Mucosa of descending colon (tissue), 3 donors: ENCODE measurements around the gene DEF6. TPM values are rescaled to one million over a fixed set of nuclear protein-coding genes. Genes with fewer than 3 reads are reported as not detected.
A peak's percentile ranks its signal among the peaks of the same experiment; 100 is the strongest.

Experiments
- ATAC-seq: fragments of 200-7000 bp; cut with Tn5 transposase; one replicate; pipeline ENCODE4 v1.9.1; 2020; ENCODE audit warnings: mild to moderate bottlenecking, moderate library complexity
- DNase-seq, 3 donors: peaks; one replicate each; pipeline ENCODE4 v3.0.0-alpha.2; 2020
- H3K36me3 ChIP-seq: fragments of 200-600 bp; one replicate; pipeline ENCODE4 v1.8.0; 2021; ENCODE audit warnings: low read depth, mild to moderate bottlenecking
- H3K4me1 ChIP-seq: fragments of 200-600 bp; one replicate; pipeline ENCODE4 v1.8.0; 2021; ENCODE audit warnings: low read depth, mild to moderate bottlenecking
- H3K4me3 ChIP-seq: fragments of 200-600 bp; one replicate; pipeline ENCODE4 v1.8.0; 2021; ENCODE audit warnings: mild to moderate bottlenecking
- H3K9me3 ChIP-seq: fragments of 200-600 bp; one replicate; pipeline ENCODE4 v1.8.0; 2021; ENCODE audit warnings: mild to moderate bottlenecking
- intact Hi-C, 2 donors: fragments of 100-400 bp; cut with DNase I in 1 of 2; cut with micrococcal nuclease in 1 of 2; formaldehyde crosslinking; loops; one replicate each; pipeline versions ENCODE4 v1.11.0 to v1.11.1; 2022; cut with DNase I, micrococcal nuclease
- long read RNA-seq, 2 donors: library from polyadenylated mRNA; unstranded; transcript quantifications; one replicate each; pipeline ENCODE4 v2.0.0, GENCODE V29; 2019 to 2021
- total RNA-seq, 3 donors: library from RNA; stranded (reverse); fragmentation: NEBNext Ultra II Directional in 2 of 3; extraction: Animal tissue kit (Norgen Biotek cat#: 25700) in 2 of 3; gene quantifications; one replicate each; pipeline versions ENCODE4 v1.2.1 to v1.2.4, GENCODE V29; 2021 to 2023
- TF ChIP-seq, protein P1 (sequence below): fragments of 200-600 bp; IDR thresholded peaks from one replicate; pipeline ENCODE4 v1.8.0; 2022; ENCODE audit warnings: antibody characterized with exemption, mild to moderate bottlenecking
- donor health status: DM: no; HTN: no; CAD: no; lungs with moderate emphysema.
- donor health status: DM: no; HTN: no; CAD: no.
- donor health status: DM: no; HTN: yes; CAD: no.

DEF6 gene, protein sequence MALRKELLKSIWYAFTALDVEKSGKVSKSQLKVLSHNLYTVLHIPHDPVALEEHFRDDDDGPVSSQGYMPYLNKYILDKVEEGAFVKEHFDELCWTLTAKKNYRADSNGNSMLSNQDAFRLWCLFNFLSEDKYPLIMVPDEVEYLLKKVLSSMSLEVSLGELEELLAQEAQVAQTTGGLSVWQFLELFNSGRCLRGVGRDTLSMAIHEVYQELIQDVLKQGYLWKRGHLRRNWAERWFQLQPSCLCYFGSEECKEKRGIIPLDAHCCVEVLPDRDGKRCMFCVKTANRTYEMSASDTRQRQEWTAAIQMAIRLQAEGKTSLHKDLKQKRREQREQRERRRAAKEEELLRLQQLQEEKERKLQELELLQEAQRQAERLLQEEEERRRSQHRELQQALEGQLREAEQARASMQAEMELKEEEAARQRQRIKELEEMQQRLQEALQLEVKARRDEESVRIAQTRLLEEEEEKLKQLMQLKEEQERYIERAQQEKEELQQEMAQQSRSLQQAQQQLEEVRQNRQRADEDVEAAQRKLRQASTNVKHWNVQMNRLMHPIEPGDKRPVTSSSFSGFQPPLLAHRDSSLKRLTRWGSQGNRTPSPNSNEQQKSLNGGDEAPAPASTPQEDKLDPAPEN
- total RNA-seq = 10 to 100 TPM in 2 of 3 donors, 1 to 10 TPM in 1; 7.4 to 15.1 (median 13.7) TPM
- long read RNA-seq, donor 1, transcript DEF6-201 (11 exons, 2,262 nt) = major isoform, 15 of 17 reads
- long read RNA-seq, donor 1, partial matches to known transcripts = 1 of 17 reads
- long read RNA-seq, donor 1, other reads (novel, unspliced or antisense) = 1 of 17 reads
- long read RNA-seq, donor 2, transcript DEF6-201 (11 exons, 2,262 nt) = major isoform, 10 of 12 reads
- long read RNA-seq, donor 2, partial matches to known transcripts = 2 of 12 reads
- long read RNA-seq, donor 2, other reads (novel, unspliced or antisense) = 0 of 12 reads

- TF ChIP-seq, protein P1, sequence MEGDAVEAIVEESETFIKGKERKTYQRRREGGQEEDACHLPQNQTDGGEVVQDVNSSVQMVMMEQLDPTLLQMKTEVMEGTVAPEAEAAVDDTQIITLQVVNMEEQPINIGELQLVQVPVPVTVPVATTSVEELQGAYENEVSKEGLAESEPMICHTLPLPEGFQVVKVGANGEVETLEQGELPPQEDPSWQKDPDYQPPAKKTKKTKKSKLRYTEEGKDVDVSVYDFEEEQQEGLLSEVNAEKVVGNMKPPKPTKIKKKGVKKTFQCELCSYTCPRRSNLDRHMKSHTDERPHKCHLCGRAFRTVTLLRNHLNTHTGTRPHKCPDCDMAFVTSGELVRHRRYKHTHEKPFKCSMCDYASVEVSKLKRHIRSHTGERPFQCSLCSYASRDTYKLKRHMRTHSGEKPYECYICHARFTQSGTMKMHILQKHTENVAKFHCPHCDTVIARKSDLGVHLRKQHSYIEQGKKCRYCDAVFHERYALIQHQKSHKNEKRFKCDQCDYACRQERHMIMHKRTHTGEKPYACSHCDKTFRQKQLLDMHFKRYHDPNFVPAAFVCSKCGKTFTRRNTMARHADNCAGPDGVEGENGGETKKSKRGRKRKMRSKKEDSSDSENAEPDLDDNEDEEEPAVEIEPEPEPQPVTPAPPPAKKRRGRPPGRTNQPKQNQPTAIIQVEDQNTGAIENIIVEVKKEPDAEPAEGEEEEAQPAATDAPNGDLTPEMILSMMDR = peak; percentile 71
- DNase-seq = peak; percentile 89 to 92 (median 92)
- no peaks in the 10 kb centered on the region for H3K36me3 ChIP-seq
- peaks cover 21% of the 10 kb centered on the region for H3K4me1 ChIP-seq
- ATAC-seq = peak; percentile 94
- H3K9me3 ChIP-seq = no peaks in the 10 kb centered on the region
- intact Hi-C loops = no loop called here
- H3K4me3 ChIP-seq = peak within 1 kb of the TSS; percentile 35
Measured at GRCh38 chr6:35297601-35298481, at the start of gene DEF6. TSS of gene DEF6 (plus strand) at chr6:35297818. CDS start at chr6:35297857, 39 bp downstream.

DNA sequence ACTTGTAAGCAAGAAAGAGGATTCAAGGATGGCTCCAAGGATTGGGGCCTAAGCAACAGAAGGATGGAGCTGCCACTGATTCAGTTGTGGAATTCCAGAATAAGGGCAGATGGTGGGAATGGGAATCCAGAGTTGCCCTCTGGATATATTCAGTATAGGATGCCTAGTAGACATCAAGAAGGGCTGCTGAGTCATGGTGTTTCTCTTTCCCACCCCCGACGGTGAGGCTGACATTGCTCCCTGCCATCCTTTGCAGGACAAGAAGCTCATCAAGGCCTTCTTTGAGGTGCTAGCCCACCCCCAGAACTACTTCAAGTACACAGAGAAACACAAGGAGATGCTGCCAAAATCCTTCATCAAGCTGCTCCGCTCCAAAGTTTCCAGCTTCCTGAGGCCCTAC lies 49.3 kb upstream of the DEF6 start:
- no peaks in the 10 kb centered on the region for H3K4me1 ChIP-seq
- no peak for ATAC-seq
- no peaks in the 10 kb centered on the region for H3K9me3 ChIP-seq
- TF ChIP-seq, protein P1 = no peak
- no peak for DNase-seq
- H3K4me3 ChIP-seq = no peak overlapping the region
- intact Hi-C loops = no loop called here
- no peaks in the 10 kb centered on the region for H3K36me3 ChIP-seq

DNA sequence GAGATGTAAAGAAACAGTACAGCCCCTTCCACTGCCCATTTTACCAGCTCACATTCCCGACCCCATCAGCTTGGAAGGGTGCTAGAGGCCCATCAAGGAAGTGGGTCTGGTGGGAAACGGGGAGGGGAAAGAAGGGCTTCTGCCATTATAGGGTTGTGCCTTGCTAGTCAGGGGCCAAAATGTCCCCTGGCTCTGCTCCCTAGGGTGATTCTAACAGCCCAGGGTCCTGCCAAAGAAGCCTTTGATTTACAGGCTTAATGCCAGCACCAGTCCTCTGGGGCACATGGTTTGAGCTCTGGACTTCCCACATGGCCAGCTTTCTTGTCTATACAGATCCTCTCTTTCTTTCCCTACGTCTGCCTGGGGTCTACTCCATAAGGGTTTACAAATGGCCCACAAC lies 48.7 kb upstream of the DEF6 start:
- TF ChIP-seq, protein P1 = no peak
- no peaks in the 10 kb centered on the region for H3K36me3 ChIP-seq
- DNase-seq (no peak), ATAC-seq (no peak)
- no peak overlapping the region for H3K4me3 ChIP-seq
- intact Hi-C loops = no loop called here
- H3K4me1 ChIP-seq = no peaks in the 10 kb centered on the region
- H3K9me3 ChIP-seq = no peaks in the 10 kb centered on the region

GRCh38 chr6:35251949-35252348 lies 45.7 kb upstream of the DEF6 start:
- H3K9me3 ChIP-seq = no peaks in the 10 kb centered on the region
- H3K4me1 ChIP-seq = no peaks in the 10 kb centered on the region
- intact Hi-C loops = no loop called here
- ATAC-seq (no peak), DNase-seq (no peak)
- TF ChIP-seq, protein P1 = no peak
- H3K36me3 ChIP-seq = no peaks in the 10 kb centered on the region
- H3K4me3 ChIP-seq = no peak overlapping the region

DNA sequence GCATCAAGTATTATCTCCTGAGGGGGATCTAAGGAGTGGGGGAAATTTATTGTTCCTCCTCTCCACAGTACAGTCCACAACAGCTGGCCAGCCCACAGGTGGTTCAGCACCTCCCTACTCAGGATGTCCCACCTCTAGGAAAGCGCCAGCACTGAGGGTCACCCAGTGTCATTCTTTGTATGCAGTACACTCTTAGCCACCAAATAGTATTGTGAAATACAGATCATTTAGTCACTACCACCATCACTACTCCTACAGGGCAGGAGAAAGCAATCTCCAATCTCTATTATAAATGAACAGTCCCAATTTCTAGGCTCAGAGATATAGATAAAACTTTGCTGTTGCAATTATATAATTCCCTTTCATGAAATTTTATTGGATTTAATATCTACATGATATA lies 44.4 kb upstream of the DEF6 start:
- no peaks in the 10 kb centered on the region for H3K36me3 ChIP-seq
- TF ChIP-seq, protein P1 = no peak
- no peaks in the 10 kb centered on the region for H3K9me3 ChIP-seq
- H3K4me3 ChIP-seq = no peak overlapping the region
- DNase-seq = no peak
- ATAC-seq = no peak
- intact Hi-C loops = no loop called here
- no peaks in the 10 kb centered on the region for H3K4me1 ChIP-seq
